HCT116 (cell line): Measurements from ENCODE around the gene UBE2J2. TPM values are rescaled to one million over a fixed set of nuclear protein-coding genes. Genes with fewer than 3 reads are reported as not detected.

ENCODE experiments used
- ATAC-seq: fragments of 200-7000 bp; cut with Tn5 transposase; 2 replicates; pipeline ENCODE4 v1.9.1; 2020; ENCODE audit warnings: mild to moderate bottlenecking, moderate library complexity
- BruUV-seq: library from RNA; stranded (reverse); fragments of 400-500 nt; replicated peaks from 2 replicates; lab custom pipeline; 2021; lab: Mats Ljungman, UMichigan
- CTCF ChIA-PET: fragments of 300-600 bp; sonication (Branson Sonifier 250); formaldehyde crosslinking; loops from one replicate; lab custom pipeline; 2021; ENCODE audit warnings: antibody characterized with exemption; lab: Charles Lee
- POLR2A ChIA-PET: fragments of 300-600, 350-600 bp; sonication (Branson Sonifier 250); formaldehyde crosslinking; loops from one replicate; lab custom pipeline; 2021; ENCODE audit warnings: antibody characterized with exemption; lab: Charles Lee
- RAD21 ChIA-PET, 2 experiments: fragments of 300-600 bp; sonication (Branson Sonifier 250); formaldehyde crosslinking; loops; one replicate each; lab custom pipeline; 2023; ENCODE audit warnings: low total read pairs in 2 of 2; ENCODE audit not compliant: uncharacterized antibody in 2 of 2, unreplicated experiment in 2 of 2, low non-redundant PET in 1 of 2; lab: Charles Lee
- DNase-seq: peaks from one replicate; pipeline ENCODE4 v3.0.0-alpha.2; 2010; ENCODE audit warnings: low read depth, low spot score
- H2AFZ ChIP-seq: fragments of 200-600 bp; shearing (Covaris generic), sonication (generic); 2 replicates; pipeline ENCODE4 v1.6.1; 2017; ENCODE audit warnings: low read depth, mixed run types, mixed read lengths, antibody characterized with exemption, low read length; ENCODE audit not compliant: poor library complexity, severe bottlenecking
- H3K27ac ChIP-seq: 2 replicates; pipeline ENCODE4 v1.5.1; 2012; ENCODE audit warnings: low read depth, low read length
- H3K27me3 ChIP-seq: fragments of 200-600 bp; sonication (generic); 2 replicates; pipeline ENCODE4 v1.6.1; 2016; ENCODE audit warnings: mixed run types, low read length, mixed read lengths; ENCODE audit not compliant: insufficient read depth
- H3K36me3 ChIP-seq, 2 experiments: fragments of 200-500 bp in 1 of 2; fragments of 200-600 bp in 1 of 2; sonication (Bioruptor generic) in 1 of 2; sonication (generic) in 1 of 2; 2 replicates each; pipeline versions ENCODE4 v1.5.1 to v1.6.1; 2014 to 2016; ENCODE audit warnings: low read length in 2 of 2, inconsistent platforms in 1 of 2, mixed read lengths in 1 of 2, mixed run types in 1 of 2; ENCODE audit not compliant: insufficient read depth in 2 of 2, control insufficient read depth in 1 of 2
- H3K4me1 ChIP-seq, 2 experiments: fragments of 200-600 bp in 1 of 2; sonication (generic) in 1 of 2; 2 replicates each; pipeline versions ENCODE4 v1.5.1 to v1.6.1; 2012 to 2017; ENCODE audit warnings: low read length in 2 of 2, inconsistent platforms in 1 of 2, mild to moderate bottlenecking in 1 of 2, mixed read lengths in 1 of 2, mixed run types in 1 of 2, moderate library complexity in 1 of 2; ENCODE audit not compliant: insufficient read depth in 2 of 2, control insufficient read depth in 1 of 2
- H3K4me2 ChIP-seq: fragments of 200-600 bp; sonication (generic); 2 replicates; pipeline ENCODE4 v1.6.1; 2017; ENCODE audit warnings: mixed run types, low read length, mixed read lengths
- H3K4me3 ChIP-seq, 2 experiments: fragments of 200-600 bp in 1 of 2; sonication (generic) in 1 of 2; replicated peaks in 1 of 2; 2 replicates each; pipeline ENCODE4 v1.5.1; 2011 to 2016; ENCODE audit warnings: low read length in 2 of 2, control low read depth in 1 of 2, low read depth in 1 of 2, mild to moderate bottlenecking in 1 of 2, mixed read lengths in 1 of 2, mixed run types in 1 of 2
- H3K79me2 ChIP-seq: fragments of 200-600 bp; sonication (generic); 2 replicates; pipeline ENCODE4 v1.6.1; 2017; ENCODE audit warnings: mild to moderate bottlenecking, mixed run types, low read length, moderate library complexity, mixed read lengths; ENCODE audit not compliant: insufficient read depth
- H3K9ac ChIP-seq: fragments of 200-600 bp; sonication (generic); 2 replicates; pipeline ENCODE4 v1.6.1; 2016; ENCODE audit warnings: low read length, mixed read lengths
- H3K9me2 ChIP-seq: fragments of 200-600 bp; sonication (generic), shearing (Covaris generic); 2 replicates; pipeline ENCODE4 v1.6.1; 2017; ENCODE audit warnings: mixed run types, mild to moderate bottlenecking, moderate library complexity; ENCODE audit not compliant: insufficient read depth
- H3K9me3 ChIP-seq, 2 experiments: fragments of 200-500 bp in 1 of 2; fragments of 200-600 bp in 1 of 2; sonication (Bioruptor generic) in 1 of 2; sonication (generic) in 1 of 2; 2 replicates each; pipeline ENCODE4 v1.6.1; 2014 to 2017; ENCODE audit warnings: low read length in 2 of 2, mixed read lengths in 2 of 2, inconsistent platforms in 1 of 2, low read depth in 1 of 2, mild to moderate bottlenecking in 1 of 2, mixed run types in 1 of 2, moderate library complexity in 1 of 2; ENCODE audit not compliant: control insufficient read depth in 1 of 2, insufficient read depth in 1 of 2
- H4K20me1 ChIP-seq: fragments of 200-600 bp; sonication (generic), shearing (Covaris generic); 2 replicates; pipeline ENCODE4 v1.6.1; 2017; ENCODE audit warnings: mixed run types, mild to moderate bottlenecking, moderate library complexity; ENCODE audit not compliant: insufficient read depth
- CTCF ChIP-seq, 3 experiments: fragments of 200-600 bp in 1 of 3; sonication (generic) in 1 of 3; IDR thresholded peaks in 2 of 3; conservative IDR thresholded peaks in 1 of 3; 2 replicates each; pipeline ENCODE4 v1.5.1; 2012 to 2017; ENCODE audit warnings: low read depth in 2 of 3, low read length in 2 of 3, antibody characterized with exemption in 1 of 3, borderline replicate concordance in 1 of 3, control low read depth in 1 of 3, mild to moderate bottlenecking in 1 of 3, mixed read lengths in 1 of 3, mixed run types in 1 of 3, moderate library complexity in 1 of 3; ENCODE audit not compliant: insufficient read depth in 1 of 3
- EGR1 ChIP-seq: IDR thresholded peaks from 2 replicates; pipeline ENCODE4 v1.6.1; 2012; ENCODE audit warnings: low read depth
- FOSL1 ChIP-seq: IDR thresholded peaks from 2 replicates; pipeline ENCODE4 v1.6.1; 2012; ENCODE audit warnings: low read depth
- RAD21 ChIP-seq: IDR thresholded peaks from 2 replicates; pipeline ENCODE4 v1.6.1; 2012; ENCODE audit warnings: low read depth, mild to moderate bottlenecking
- REST ChIP-seq: IDR thresholded peaks from 2 replicates; pipeline ENCODE4 v1.6.1; 2012; ENCODE audit warnings: low read depth
- SP1 ChIP-seq: IDR thresholded peaks from 2 replicates; pipeline ENCODE4 v1.6.1; 2012; ENCODE audit warnings: low read depth
- SRF ChIP-seq: IDR thresholded peaks from 2 replicates; pipeline ENCODE4 v1.6.1; 2012; ENCODE audit warnings: low read depth
- TCF7L2 ChIP-seq: IDR thresholded peaks from 2 replicates; pipeline ENCODE4 v1.7.0; 2011; ENCODE audit warnings: borderline replicate concordance, inconsistent platforms; ENCODE audit not compliant: insufficient read depth, insufficient read length; ENCODE audit errors: extremely low read depth
- YY1 ChIP-seq: IDR thresholded peaks from 2 replicates; pipeline ENCODE4 v1.6.1; 2011; ENCODE audit warnings: low read length, low read depth, moderate library complexity, mild to moderate bottlenecking; ENCODE audit not compliant: insufficient replicate concordance; ENCODE audit errors: extremely low read depth
- ZBTB33 ChIP-seq: IDR thresholded peaks from 2 replicates; pipeline ENCODE4 v1.6.1; 2011; ENCODE audit warnings: mild to moderate bottlenecking, low read length, moderate library complexity; ENCODE audit not compliant: insufficient replicate concordance; ENCODE audit errors: extremely low read depth
- ZFX ChIP-seq: fragments of 450-650 bp; IDR thresholded peaks from 2 replicates; pipeline ENCODE4 v1.6.1; 2017
- intact Hi-C: fragments of 100-400 bp; cut with micrococcal nuclease; formaldehyde crosslinking; loops from 2 replicates; pipeline ENCODE4 v1.10.0; 2022
- total RNA-seq: library from RNA; stranded (reverse); gene quantifications from one replicate; pipeline ENCODE4 v1.2.1, GENCODE V29; 2021; ENCODE audit not compliant: unreplicated experiment

UBE2J2 gene
- total RNA-seq, 1 experiment from 2014 or later, result 67.7 TPM

- RAD21 ChIA-PET, result no interaction called here
- Histone ChIP-seq H3K4me2 (no peak overlapping the region), H3K36me3 (peaks cover 19 to 36% of the 10 kb centered on the region in 2 experiments; a peak in 3 of 4 replicates), H3K27me3 (no peaks in the 10 kb centered on the region), H4K20me1 (no peaks in the 10 kb centered on the region), H3K9me2 (no peaks in the 10 kb centered on the region), H3K4me1 (peaks cover 0 to 5% of the 10 kb centered on the region in 2 experiments; a peak in 1 of 4 replicates), H2AFZ (no peak overlapping the region), H3K9ac (no peak overlapping the region), H3K79me2 (peaks cover 54% of the 10 kb centered on the region), H3K9me3 (no peaks in the 10 kb centered on the region), H3K27ac (no peak overlapping the region), H3K4me3 (no peak overlapping the region)
- peak; percentile 59 for ATAC-seq
- POLR2A ChIA-PET, result no interaction called here
- CTCF ChIA-PET, result interaction anchor here (0.6 kb wide), 1 partner anchor 14 kb away, joined by 3 read pairs; no protein-coding TSS in a partner anchor
- no peak for DNase-seq
- intact Hi-C loops, result no loop called here
- BruUV-seq, result no TSS peak
- TF ChIP-seq CTCF (IDR thresholded peaks at IDR 0.05 in 2 of 3, conservative IDR thresholded peaks at IDR 0.05 in 1 of 3; ENCODE audit: borderline replicate concordance in 1 of 3, insufficient read depth in 1 of 3, low read depth in 2 of 3, low read length in 2 of 3) (peak in 2 of 3 experiments; percentile 38 to 53; a peak in 3 of 6 replicates), RAD21 (no peak)
Measured at GRCh38 chr1:1264868-1265272, 8.8 kb downstream of the UBE2J2 start.

- no peak for ATAC-seq
- intact Hi-C loops, result no loop called here
- H3K9ac ChIP-seq, result no peak overlapping the region
- H3K4me1 ChIP-seq, result peaks cover 0 to 5% of the 10 kb centered on the region in 2 experiments; a peak in 1 of 4 replicates
- H3K36me3 ChIP-seq, result peaks cover 21 to 39% of the 10 kb centered on the region in 2 experiments; a peak in 3 of 4 replicates
- H3K4me2 ChIP-seq, result no peak overlapping the region
- H4K20me1 ChIP-seq, result no peaks in the 10 kb centered on the region
- no peaks in the 10 kb centered on the region for H3K9me3 ChIP-seq
- H3K27me3 ChIP-seq, result no peaks in the 10 kb centered on the region
- POLR2A ChIA-PET, result no interaction called here
- no peak overlapping the region for H3K4me3 ChIP-seq
- RAD21 ChIA-PET, result no interaction called here
- no peak overlapping the region for H3K27ac ChIP-seq
- BruUV-seq, result no TSS peak
- no peak overlapping the region for H2AFZ ChIP-seq
- CTCF ChIA-PET, result no interaction called here
- peaks cover 50% of the 10 kb centered on the region for H3K79me2 ChIP-seq
- no peak for DNase-seq
- no peaks in the 10 kb centered on the region for H3K9me2 ChIP-seq
- TF ChIP-seq REST, result no peak
- TF ChIP-seq ZBTB33, result no peak
- TF ChIP-seq SRF, result no peak
- no peak for TF ChIP-seq FOSL1
- no peak for TF ChIP-seq EGR1
- TF ChIP-seq YY1, result no peak
- no peak for TF ChIP-seq ZFX
- TF ChIP-seq SP1, result no peak
- no peak for TF ChIP-seq TCF7L2
Measured at GRCh38 chr1:1264026-1264425, 9.6 kb downstream of the UBE2J2 start.
